GM12878 (cell line): ENCODE results near the gene WDR31. TPM values are rescaled to one million over a fixed set of nuclear protein-coding genes. Genes with fewer than 3 reads are reported as not detected.

Experiments used
- ATAC-seq: fragments of 200-7000 bp; cut with Tn5 transposase; 3 replicates; pipeline ENCODE4 v1.9.1; 2020; ENCODE audit warnings: mild to moderate bottlenecking, moderate library complexity
- BruUV-seq: library from RNA; stranded (reverse); fragments of 400-500 nt; replicated peaks from 2 replicates; lab custom pipeline; 2021; lab: Mats Ljungman, UMichigan
- CTCF ChIA-PET: fragments of 300-600 bp; sonication (Branson Sonifier 250); formaldehyde crosslinking; extraction: SDS; loops from one replicate; lab custom pipeline; 2021; ENCODE audit warnings: inconsistent platforms; lab: Yijun Ruan, JAX
- POLR2A ChIA-PET: fragments of 350-600 bp; formaldehyde crosslinking; extraction: SDS; loops from one replicate; lab custom pipeline; 2021; ENCODE audit warnings: inconsistent platforms; lab: Charles Lee
- RAD21 ChIA-PET: fragments of 300-600 bp; sonication (Branson Sonifier 250); formaldehyde crosslinking; loops from one replicate; lab custom pipeline; 2023; ENCODE audit warnings: antibody characterized with exemption; ENCODE audit not compliant: unreplicated experiment; lab: Charles Lee
- SMC1A ChIA-PET: fragments of 300-600 bp; sonication (Branson Sonifier 250); formaldehyde crosslinking; loops from one replicate; lab custom pipeline; 2023; ENCODE audit not compliant: unreplicated experiment, uncharacterized antibody; lab: Charles Lee
- DNase-seq: peaks from one replicate; pipeline ENCODE4 v3.0.0-alpha.2; 2011; ENCODE audit warnings: low read depth, low spot score
- FAIRE-seq: peaks from 3 replicates; lab custom pipeline; 2011; peaks lifted over from hg19 to GRCh38; lab: Jason Lieb, UNC
- H2AFZ ChIP-seq: 2 replicates; pipeline ENCODE4 v1.6.0; 2011; ENCODE audit warnings: low read depth, low read length, control low read depth; ENCODE audit not compliant: control insufficient read depth
- H3K27ac ChIP-seq: 2 replicates; pipeline ENCODE4 v1.5.1; 2011; ENCODE audit warnings: control low read depth; ENCODE audit not compliant: control insufficient read depth, insufficient read depth
- H3K27me3 ChIP-seq, 2 experiments: replicated peaks in 1 of 2; 2 replicates each; pipeline versions ENCODE4 v1.6.0 to v1.6.1; 2011; ENCODE audit warnings: low read length in 1 of 2; ENCODE audit not compliant: control insufficient read depth in 2 of 2, insufficient read depth in 2 of 2
- H3K36me3 ChIP-seq, 2 experiments: 2 replicates each; pipeline ENCODE4 v1.5.1; 2011; ENCODE audit warnings: low read length in 1 of 2; ENCODE audit not compliant: control insufficient read depth in 2 of 2, insufficient read depth in 2 of 2
- H3K4me1 ChIP-seq: 2 replicates; pipeline ENCODE4 v1.6.1; 2011; ENCODE audit warnings: mild to moderate bottlenecking, low read length, moderate library complexity, mixed read lengths; ENCODE audit not compliant: control insufficient read depth, insufficient read depth
- H3K4me2 ChIP-seq: 2 replicates; pipeline ENCODE4 v1.6.0; 2011; ENCODE audit warnings: control low read depth; ENCODE audit not compliant: control insufficient read depth, insufficient read depth
- H3K4me3 ChIP-seq: fragments of 200-600 bp; sonication (generic); 2 replicates; pipeline ENCODE4 v1.5.1; 2016
- H3K79me2 ChIP-seq: 2 replicates; pipeline ENCODE4 v1.6.0; 2011; ENCODE audit warnings: low read length; ENCODE audit not compliant: control insufficient read depth, insufficient read depth
- H3K9ac ChIP-seq: 2 replicates; pipeline ENCODE4 v1.8.0; 2011; ENCODE audit warnings: low read length, control low read depth, mixed read lengths; ENCODE audit not compliant: control insufficient read depth, insufficient read depth
- H3K9me3 ChIP-seq: replicated peaks from 3 replicates; pipeline ENCODE4 v1.5.1; 2011; ENCODE audit warnings: mild to moderate bottlenecking, low read length; ENCODE audit not compliant: control insufficient read depth, insufficient read depth
- H4K20me1 ChIP-seq: 2 replicates; pipeline ENCODE4 v1.6.0; 2011; ENCODE audit not compliant: control insufficient read depth, insufficient read depth
- CBX5 ChIP-seq: sonication (generic); IDR thresholded peaks from 2 replicates; pipeline ENCODE4 v1.6.1; 2016; ENCODE audit warnings: low read depth, moderate library complexity, mild to moderate bottlenecking, inconsistent platforms
- IKZF2 ChIP-seq, 2 experiments: fragments of 450-650 bp; IDR thresholded peaks; 2 replicates each; pipeline ENCODE4 v1.6.1; 2017; ENCODE audit warnings: mild to moderate bottlenecking in 2 of 2, moderate library complexity in 2 of 2
- MLLT1 ChIP-seq: fragments of 450-650 bp; IDR thresholded peaks from 2 replicates; pipeline ENCODE4 v1.6.1; 2016; ENCODE audit warnings: mild to moderate bottlenecking
- MTA2 ChIP-seq: fragments of 450-650 bp; IDR thresholded peaks from 2 replicates; pipeline ENCODE4 v1.6.1; 2016; ENCODE audit warnings: low read depth, mild to moderate bottlenecking, moderate library complexity
- PAX8 ChIP-seq: fragments of 450-650 bp; IDR thresholded peaks from 2 replicates; pipeline ENCODE4 v1.6.1; 2017; ENCODE audit warnings: mild to moderate bottlenecking, moderate library complexity
- SIN3A ChIP-seq: IDR thresholded peaks from 2 replicates; pipeline ENCODE4 v1.6.1; 2012; ENCODE audit warnings: low read depth, low read length, improper control_type of control experiment
- SMAD5 ChIP-seq: IDR thresholded peaks from 2 replicates; pipeline ENCODE4 v1.6.1; 2016; ENCODE audit warnings: antibody characterized with exemption, low read depth
- ZNF207 ChIP-seq: fragments of 450-650 bp; IDR thresholded peaks from 2 replicates; pipeline ENCODE4 v1.6.1; 2014; ENCODE audit warnings: antibody characterized with exemption, mild to moderate bottlenecking, borderline replicate concordance
- ZNF687 ChIP-seq: fragments of 450-650 bp; IDR thresholded peaks from 2 replicates; pipeline ENCODE4 v1.6.1; 2017; ENCODE audit warnings: mild to moderate bottlenecking, moderate library complexity
- WGBS: methylation state at CpG from one replicate; pipeline ENCODE4 v1.1.6; 2016; ENCODE audit warnings: low lambda C conversion rate; ENCODE audit not compliant: insufficient replicate concordance, insufficient coverage; ENCODE audit errors: missing lambda C conversion rate; 5-methylcytosine and 5-hydroxymethylcytosine counted together
- in situ Hi-C: fragments of 300-500 bp; cut with MboI; formaldehyde crosslinking; loops from 9 replicates; pipeline ENCODE4 v1.14.3; 2018; ENCODE audit warnings: mixed read lengths
- intact Hi-C: fragments of 100-400 bp; cut with micrococcal nuclease; formaldehyde crosslinking; loops from one replicate; pipeline ENCODE4 v1.14.2; 2022; ENCODE audit not compliant: unreplicated experiment
- polyA plus RNA-seq, 11 experiments: library from polyadenylated mRNA; depleted of rRNA in 4 of 11; unstranded in 6 of 11; stranded (reverse) in 5 of 11; fragments of >200 nt; fragmentation: Nextera tagmentation in 4 of 11; fragmentation: Illumina TruSeq in 1 of 11; extraction: Ambion mirVana in 4 of 11; extraction: Trizol in 1 of 11; gene quantifications; 1 replicate in 1 of 11; 2 replicates in 10 of 11; pipeline versions ENCODE4 v1.2.1 to v1.2.3, GENCODE V29; 2011 to 2016; ENCODE audit warnings: inconsistent platforms in 2 of 11, missing spikeins in 2 of 11, low read depth in 1 of 11
- total RNA-seq, 4 experiments: library from RNA; depleted of rRNA in 3 of 4; stranded (reverse); fragments of >200 nt in 3 of 4; fragmentation: Illumina TruSeq in 1 of 4; extraction: Trizol in 1 of 4; gene quantifications; 2 replicates each; pipeline versions ENCODE4 v1.2.1 to v1.2.3, GENCODE V29; 2013 to 2021

Gene WDR31
- total and polyA plus RNA-seq, 10 of the 15 experiments (the other 5 are each of a cell fraction or from before 2014, with no cell fraction given): 0.26 to 1.7 (median 0.79) TPM

GRCh38 chr9:113307396-113307975 is 32.6 kb downstream of the WDR31 start:
- H3K27me3 ChIP-seq: no peaks in the 10 kb centered on the region
- intact Hi-C loops (no loop called here), in situ Hi-C loops (no loop called here)
- no peaks in the 10 kb centered on the region for H3K4me1 ChIP-seq
- RAD21 ChIA-PET: no interaction called here
- H4K20me1 ChIP-seq: no peaks in the 10 kb centered on the region
- H3K79me2 ChIP-seq: no peaks in the 10 kb centered on the region
- ATAC-seq (no peak), FAIRE-seq (no peak), DNase-seq (no peak)
- no peak overlapping the region for H2AFZ ChIP-seq
- no peaks in the 10 kb centered on the region for H3K9me3 ChIP-seq
- CTCF ChIA-PET: interaction anchor here (1.7 to 1.9 kb wide), 2 partner anchors 92 to 348 kb away, joined by 5 to 6 read pairs; no protein-coding TSS in a partner anchor
- WGBS: 41% methylated on average over 8 of the region's 8 CpGs
- no peaks in the 10 kb centered on the region for H3K36me3 ChIP-seq
- H3K4me3 ChIP-seq: no peak overlapping the region
- no peak overlapping the region for H3K27ac ChIP-seq
- H3K4me2 ChIP-seq: no peak overlapping the region
- no peak overlapping the region for H3K9ac ChIP-seq
- POLR2A ChIA-PET: interaction anchor here (0.6 kb wide), 1 partner anchor 176 kb away, joined by 3 read pairs; no protein-coding TSS in a partner anchor
- SMC1A ChIA-PET: interaction anchor here (1.5 to 3.3 kb wide), 3 partner anchors 96 to 350 kb away, joined by 4 to 14 read pairs (median 5); no protein-coding TSS in a partner anchor
- BruUV-seq: no TSS peak
- TF ChIP-seq SMAD5: no peak
- no peak for TF ChIP-seq PAX8
- TF ChIP-seq ZNF207: no peak
- no peak for TF ChIP-seq CBX5
- TF ChIP-seq SIN3A: no peak

GRCh38 chr9:113306566-113306965 is 33.5 kb downstream of the WDR31 start:
- no peak for FAIRE-seq
- H3K79me2 ChIP-seq: no peaks in the 10 kb centered on the region
- CTCF ChIA-PET: interaction anchor here (0.6 kb wide), 1 partner anchor 201 kb away, joined by 3 read pairs; no protein-coding TSS in a partner anchor
- no peak for TF ChIP-seq ZNF207
- no peak for TF ChIP-seq MTA2
- no peak for TF ChIP-seq MLLT1
- no peak for TF ChIP-seq IKZF2 (IDR thresholded peaks at IDR 0.05)
- no peak for TF ChIP-seq ZNF687

More at GRCh38 chr9:113306566-113306965, 33.5 kb downstream of the WDR31 start:
- Histone ChIP-seq H4K20me1 (no peaks in the 10 kb centered on the region), H3K27me3 (no peaks in the 10 kb centered on the region), H3K4me3 (no peak overlapping the region), H3K9me3 (no peaks in the 10 kb centered on the region), H3K4me2 (no peak overlapping the region), H3K4me1 (no peaks in the 10 kb centered on the region), H2AFZ (no peak overlapping the region), H3K27ac (no peak overlapping the region), H3K9ac (no peak overlapping the region), H3K36me3 (no peaks in the 10 kb centered on the region)
- WGBS: 4% methylated on average over 1 of the region's 1 CpG
- ChIA-PET POLR2A (no interaction called here), SMC1A (no interaction called here), RAD21 (no interaction called here)
- no TSS peak for BruUV-seq
- in situ Hi-C loops: no loop called here
- DNase-seq (no peak), ATAC-seq (no peak)
- intact Hi-C loops: no loop called here
